WERI-Rb-1 (cell line): ENCODE results near the gene EIF2A.

Experiments used
- DNase-seq: peaks from one replicate; pipeline ENCODE4 v3.0.0-alpha.2; 2020
- H3K27ac ChIP-seq: fragments of 250-450 bp; sonication (Bioruptor Pico); 2 replicates; pipeline ENCODE4 v1.5.1; 2020; ENCODE audit warnings: mild to moderate bottlenecking, moderate library complexity
- H3K27me3 ChIP-seq: fragments of 250-450 bp; sonication (Bioruptor Pico); 2 replicates; pipeline ENCODE4 v1.5.1; 2021; ENCODE audit warnings: mild to moderate bottlenecking, low read depth, moderate library complexity; ENCODE audit not compliant: insufficient read depth, severe bottlenecking
- H3K36me3 ChIP-seq: fragments of 250-450 bp; sonication (Bioruptor Pico); 2 replicates; pipeline ENCODE4 v1.5.1; 2020; ENCODE audit warnings: mild to moderate bottlenecking, moderate library complexity
- H3K4me3 ChIP-seq: 2 replicates; pipeline ENCODE4 v1.5.1; 2011; ENCODE audit warnings: low read depth, mild to moderate bottlenecking, control low read depth, low read length
- H3K9me3 ChIP-seq: fragments of 250-450 bp; sonication (Bioruptor Pico); 2 replicates; pipeline ENCODE4 v1.5.1; 2021; ENCODE audit warnings: mild to moderate bottlenecking, moderate library complexity; ENCODE audit not compliant: severe bottlenecking
- CTCF ChIP-seq: IDR thresholded peaks from 2 replicates; pipeline ENCODE4 v1.5.1; 2011; ENCODE audit warnings: low read depth, mild to moderate bottlenecking, control low read depth, inconsistent platforms, low read length

EIF2A gene

GRCh38 chr3:150605998-150606641 lies 59.5 kb downstream of the EIF2A start:
- no peak overlapping the region for H3K4me3 ChIP-seq
- DNase-seq = no peak
- H3K27ac ChIP-seq = no peak overlapping the region
- TF ChIP-seq CTCF = no peak
- no peaks in the 10 kb centered on the region for H3K9me3 ChIP-seq
- H3K36me3 ChIP-seq = peaks cover 14% of the 10 kb centered on the region
- no peaks in the 10 kb centered on the region for H3K27me3 ChIP-seq

GRCh38 chr3:150607267-150608065 lies 60.9 kb downstream of the EIF2A start:
- H3K27me3 ChIP-seq = no peaks in the 10 kb centered on the region
- peaks cover 21% of the 10 kb centered on the region for H3K36me3 ChIP-seq
- peak; percentile 10 for DNase-seq
- H3K9me3 ChIP-seq = no peaks in the 10 kb centered on the region
- no peak overlapping the region for H3K4me3 ChIP-seq
- H3K27ac ChIP-seq = no peak overlapping the region
- TF ChIP-seq CTCF = no peak

GRCh38 chr3:150609988-150610387 lies 63.4 kb downstream of the EIF2A start:
- Histone ChIP-seq H3K27me3 (no peaks in the 10 kb centered on the region), H3K27ac (no peak overlapping the region), H3K36me3 (peaks cover 21% of the 10 kb centered on the region), H3K9me3 (no peaks in the 10 kb centered on the region), H3K4me3 (no peak overlapping the region)
- no peak for TF ChIP-seq CTCF
- DNase-seq = no peak

- DNase-seq = no peak
- Histone ChIP-seq H3K27ac (no peak overlapping the region), H3K4me3 (no peak overlapping the region), H3K9me3 (no peaks in the 10 kb centered on the region), H3K36me3 (peaks cover 17% of the 10 kb centered on the region), H3K27me3 (no peaks in the 10 kb centered on the region)
- TF ChIP-seq CTCF = no peak
These were observed 64.2 kb downstream of the EIF2A start for GRCh38 chr3:150610785-150611184.

- DNase-seq = no peak
- H3K27ac ChIP-seq = no peak overlapping the region
- no peaks in the 10 kb centered on the region for H3K27me3 ChIP-seq
- H3K4me3 ChIP-seq = no peak overlapping the region
- H3K36me3 ChIP-seq = peaks cover 12% of the 10 kb centered on the region
- no peak for TF ChIP-seq CTCF
- H3K9me3 ChIP-seq = no peaks in the 10 kb centered on the region
These were observed 65.1 kb downstream of the EIF2A start for GRCh38 chr3:150611666-150612065.
